Measurements from ENCODE around the gene SYNDIG1. TPM values are rescaled to one million over a fixed set of nuclear protein-coding genes. Genes with fewer than 3 reads are reported as not detected.

Gene SYNDIG1
- total RNA-seq, 4 donors from 2014 or later: not detected

GRCh38 chr20:24598996-24599395 lies 129.6 kb downstream of the SYNDIG1 start:
- intact Hi-C loops (cut with DNase I): no loop called here
- no peak for TF ChIP-seq POLR2A (IDR thresholded peaks at IDR 0.05)
- TF ChIP-seq CTCF (IDR thresholded peaks at IDR 0.05): no peak

GRCh38 chr20:24600012-24600411 lies 130.6 kb downstream of the SYNDIG1 start:
- Histone ChIP-seq H3K4me1 (no peaks in the 10 kb centered on the region), H3K9me3 (peaks cover 0 to 12% (median 0%) of the 10 kb centered on the region in 3 donors), H3K36me3 (no peaks in the 10 kb centered on the region), H3K27ac (no peak overlapping the region), H3K4me3 (no peak overlapping the region), H3K27me3 (no peaks in the 10 kb centered on the region)
- no peak for TF ChIP-seq POLR2A (IDR thresholded peaks at IDR 0.05)
- no peak for TF ChIP-seq CTCF (IDR thresholded peaks at IDR 0.05)
- DNase-seq: no peak
- WGBS, 2 donors: 66 to 76% methylated on average over 3 of the region's 3 CpGs
- intact Hi-C loops (cut with DNase I): no loop called here

More at GRCh38 chr20:24598996-24599395, 129.6 kb downstream of the SYNDIG1 start:
- no peaks in the 10 kb centered on the region for H3K4me1 ChIP-seq
- H3K27me3 ChIP-seq: no peaks in the 10 kb centered on the region
- no peak for DNase-seq
- H3K27ac ChIP-seq: no peak overlapping the region
- H3K4me3 ChIP-seq: no peak overlapping the region
- H3K9me3 ChIP-seq: peaks cover 0 to 12% (median 0%) of the 10 kb centered on the region in 3 donors
- no peaks in the 10 kb centered on the region for H3K36me3 ChIP-seq

GRCh38 chr20:24603454-24603853 lies 134.0 kb downstream of the SYNDIG1 start:
- H3K9me3 ChIP-seq: peaks cover 0 to 12% (median 0%) of the 10 kb centered on the region in 3 donors
- no peaks in the 10 kb centered on the region for H3K27me3 ChIP-seq
- WGBS, 2 donors: 71 to 73% methylated on average over 7 of the region's 8 CpGs
- no peak overlapping the region for H3K4me3 ChIP-seq
- TF ChIP-seq CTCF (IDR thresholded peaks at IDR 0.05) (no peak), POLR2A (IDR thresholded peaks at IDR 0.05) (no peak)
- no peak for DNase-seq
- H3K36me3 ChIP-seq: no peaks in the 10 kb centered on the region
- H3K27ac ChIP-seq: no peak overlapping the region
- intact Hi-C loops (cut with DNase I): no loop called here
- no peaks in the 10 kb centered on the region for H3K4me1 ChIP-seq

- no peak overlapping the region for H3K4me3 ChIP-seq
- H3K27ac ChIP-seq: no peak overlapping the region
- 57 to 88% methylated on average over 2 to 4 of the region's 4 CpGs for WGBS, 2 donors
- H3K27me3 ChIP-seq: no peaks in the 10 kb centered on the region
- peaks cover 0 to 12% (median 0%) of the 10 kb centered on the region in 3 donors for H3K9me3 ChIP-seq
- intact Hi-C loops (cut with DNase I): no loop called here
- TF ChIP-seq POLR2A (IDR thresholded peaks at IDR 0.05) (no peak), CTCF (IDR thresholded peaks at IDR 0.05) (no peak)
- H3K4me1 ChIP-seq: no peaks in the 10 kb centered on the region
- DNase-seq: no peak
- H3K36me3 ChIP-seq: no peaks in the 10 kb centered on the region
Observed at GRCh38 chr20:24604966-24605665, 135.7 kb downstream of the SYNDIG1 start.

GRCh38 chr20:24605937-24606455 lies 136.6 kb downstream of the SYNDIG1 start:
- no peak for DNase-seq
- no peaks in the 10 kb centered on the region for H3K27me3 ChIP-seq
- intact Hi-C loops (cut with DNase I): no loop called here
- peaks cover 0 to 7% (median 0%) of the 10 kb centered on the region in 3 donors for H3K9me3 ChIP-seq
- no peak overlapping the region for H3K4me3 ChIP-seq
- no peaks in the 10 kb centered on the region for H3K4me1 ChIP-seq
- H3K27ac ChIP-seq: no peak overlapping the region
- TF ChIP-seq POLR2A (IDR thresholded peaks at IDR 0.05) (no peak), CTCF (IDR thresholded peaks at IDR 0.05) (no peak)
- no peaks in the 10 kb centered on the region for H3K36me3 ChIP-seq
- WGBS, 2 donors: 79 to 85% methylated on average over 4 of the region's 4 CpGs
